Measurements from ENCODE around the gene ANO4. TPM values are rescaled to one million over a fixed set of nuclear protein-coding genes. Genes with fewer than 3 reads are reported as not detected.

Gene ANO4
- total and polyA plus RNA-seq, 2 donors (not counting 1 experiment from before 2014, with no cell fraction given) = not detected

DNA sequence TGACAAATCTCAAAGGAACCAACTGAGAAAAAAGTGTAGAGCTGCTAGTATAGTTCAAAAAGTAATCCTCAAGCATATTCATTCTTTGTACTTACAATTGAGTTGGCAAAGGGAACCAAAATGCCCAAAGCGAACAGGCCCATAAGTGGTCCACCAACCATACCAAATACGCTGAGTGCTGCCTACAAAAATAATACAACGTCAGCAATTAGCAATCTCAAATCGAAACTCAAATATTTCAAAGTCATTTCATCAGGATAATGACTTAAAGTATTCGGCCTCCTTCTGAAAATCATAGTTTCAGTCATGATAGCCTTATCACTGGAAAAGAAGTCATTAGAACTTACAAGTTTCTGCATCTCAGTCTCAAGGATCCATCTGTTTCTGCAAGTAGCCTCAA is 373.4 kb downstream of the ANO4 start:
- CTCF ChIA-PET = no interaction called here
- no peaks in the 10 kb centered on the region for H3K27me3 ChIP-seq (replicated peaks in 1 of 4; ENCODE audit: control extremely low read depth in 1 of 4, control insufficient read depth in 3 of 4, insufficient read depth in 4 of 4, low read length in 3 of 4)
- no peaks in the 10 kb centered on the region for H3K9me3 Mint-ChIP-seq (ENCODE audit: insufficient read depth)
- no peaks in the 10 kb centered on the region for H3K9me3 ChIP-seq (ENCODE audit: control extremely low read depth in 1 of 3, control insufficient read depth in 2 of 3, insufficient read depth in 1 of 3, low read length in 2 of 3)
- H3K79me2 ChIP-seq (ENCODE audit: control insufficient read depth, insufficient read depth, low read length) = no peaks in the 10 kb centered on the region
- no peak overlapping the region for H3K4me3 ChIP-seq (ENCODE audit: control extremely low read depth in 1 of 5, extremely low read depth in 1 of 5, insufficient read depth in 1 of 5, low read depth in 2 of 5, low read length in 4 of 5)
- H3K27ac Mint-ChIP-seq = no peak overlapping the region
- no peaks in the 10 kb centered on the region for H4K20me1 ChIP-seq (ENCODE audit: control insufficient read depth, insufficient read depth, low read length, poor library complexity, severe bottlenecking)
- 92% methylated on average over 2 of the region's 5 CpGs for WGBS (ENCODE audit: insufficient coverage)
- no peak overlapping the region for H3K9ac ChIP-seq (ENCODE audit: low read length)
- no peak for TF ChIP-seq EZH2 (IDR thresholded peaks at IDR 0.05; ENCODE audit: borderline replicate concordance, insufficient read depth, low read depth, low read length, poor library complexity, severe bottlenecking)
- TF ChIP-seq, protein P1, sequence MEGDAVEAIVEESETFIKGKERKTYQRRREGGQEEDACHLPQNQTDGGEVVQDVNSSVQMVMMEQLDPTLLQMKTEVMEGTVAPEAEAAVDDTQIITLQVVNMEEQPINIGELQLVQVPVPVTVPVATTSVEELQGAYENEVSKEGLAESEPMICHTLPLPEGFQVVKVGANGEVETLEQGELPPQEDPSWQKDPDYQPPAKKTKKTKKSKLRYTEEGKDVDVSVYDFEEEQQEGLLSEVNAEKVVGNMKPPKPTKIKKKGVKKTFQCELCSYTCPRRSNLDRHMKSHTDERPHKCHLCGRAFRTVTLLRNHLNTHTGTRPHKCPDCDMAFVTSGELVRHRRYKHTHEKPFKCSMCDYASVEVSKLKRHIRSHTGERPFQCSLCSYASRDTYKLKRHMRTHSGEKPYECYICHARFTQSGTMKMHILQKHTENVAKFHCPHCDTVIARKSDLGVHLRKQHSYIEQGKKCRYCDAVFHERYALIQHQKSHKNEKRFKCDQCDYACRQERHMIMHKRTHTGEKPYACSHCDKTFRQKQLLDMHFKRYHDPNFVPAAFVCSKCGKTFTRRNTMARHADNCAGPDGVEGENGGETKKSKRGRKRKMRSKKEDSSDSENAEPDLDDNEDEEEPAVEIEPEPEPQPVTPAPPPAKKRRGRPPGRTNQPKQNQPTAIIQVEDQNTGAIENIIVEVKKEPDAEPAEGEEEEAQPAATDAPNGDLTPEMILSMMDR (IDR thresholded peaks at IDR 0.05) = no peak
- H3K4me1 Mint-ChIP-seq = no peaks in the 10 kb centered on the region
- DNase-seq (no peak), ATAC-seq (ENCODE audit: low read depth) (no peak)
- POLR2A ChIA-PET = no interaction called here
- no peaks in the 10 kb centered on the region for H3K36me3 ChIP-seq (replicated peaks in 1 of 2; ENCODE audit: control extremely low read depth in 1 of 2, control insufficient read depth in 1 of 2, extremely low read depth in 1 of 2, insufficient read depth in 2 of 2, low read length in 1 of 2)
- no peak overlapping the region for H3K4me2 ChIP-seq (replicated peaks; ENCODE audit: low read depth, low read length, poor library complexity, severe bottlenecking)
- intact Hi-C loops (cut with micrococcal nuclease) = no loop called here
- H3K4me3 Mint-ChIP-seq = no peak overlapping the region
- no peaks in the 10 kb centered on the region for H3K27me3 Mint-ChIP-seq
- H3K4me1 ChIP-seq (ENCODE audit: control insufficient read depth in 2 of 2, insufficient read depth in 2 of 2, low read length in 2 of 2) = no peaks in the 10 kb centered on the region
- H3K27ac ChIP-seq (ENCODE audit: low read length in 2 of 2) = no peak overlapping the region
- no peak overlapping the region for H2AFZ ChIP-seq (ENCODE audit: insufficient read depth, low read depth, low read length, poor library complexity, severe bottlenecking)

DNA sequence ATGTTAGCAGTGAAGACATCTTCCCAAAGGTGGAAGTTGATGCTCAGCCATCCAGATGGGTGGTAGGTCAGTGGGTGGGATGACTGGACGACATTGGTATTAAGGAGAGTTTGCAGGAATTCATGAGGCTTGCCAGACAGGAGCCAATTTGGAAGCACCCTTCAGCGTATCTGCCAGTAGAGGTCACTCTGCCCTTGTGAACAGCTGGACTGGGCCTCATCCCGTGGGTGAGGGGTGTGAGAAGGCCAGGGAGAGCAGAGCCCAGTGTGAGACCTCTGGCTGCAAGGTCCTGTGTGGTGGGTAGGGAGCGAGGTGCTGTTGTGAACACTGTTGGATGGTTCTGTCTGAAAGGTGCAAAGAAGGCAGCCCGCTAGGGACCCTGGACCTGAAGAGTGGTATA is 377.7 kb downstream of the ANO4 start:
- Histone ChIP-seq H3K9me3 (ENCODE audit: control extremely low read depth in 1 of 3, control insufficient read depth in 2 of 3, insufficient read depth in 1 of 3, low read length in 2 of 3) (peaks cover 0 to 6% (median 0%) of the 10 kb centered on the region in 3 donors), H3K27ac (ENCODE audit: low read length in 2 of 2) (no peak overlapping the region), H4K20me1 (ENCODE audit: control insufficient read depth, insufficient read depth, low read length, poor library complexity, severe bottlenecking) (no peaks in the 10 kb centered on the region), H3K79me2 (ENCODE audit: control insufficient read depth, insufficient read depth, low read length) (no peaks in the 10 kb centered on the region), H3K4me3 (ENCODE audit: control extremely low read depth in 1 of 5, extremely low read depth in 1 of 5, insufficient read depth in 1 of 5, low read depth in 2 of 5, low read length in 4 of 5) (no peak overlapping the region), H3K36me3 (replicated peaks in 1 of 2; ENCODE audit: control extremely low read depth in 1 of 2, control insufficient read depth in 1 of 2, extremely low read depth in 1 of 2, insufficient read depth in 2 of 2, low read length in 1 of 2) (no peaks in the 10 kb centered on the region), H3K4me1 (ENCODE audit: control insufficient read depth in 2 of 2, insufficient read depth in 2 of 2, low read length in 2 of 2) (no peaks in the 10 kb centered on the region), H3K9ac (ENCODE audit: low read length) (no peak overlapping the region), H2AFZ (ENCODE audit: insufficient read depth, low read depth, low read length, poor library complexity, severe bottlenecking) (no peak overlapping the region), H3K27me3 (replicated peaks in 1 of 4; ENCODE audit: control extremely low read depth in 1 of 4, control insufficient read depth in 3 of 4, insufficient read depth in 4 of 4, low read length in 3 of 4) (peaks cover 0 to 2% (median 0%) of the 10 kb centered on the region in 4 experiments), H3K4me2 (replicated peaks; ENCODE audit: low read depth, low read length, poor library complexity, severe bottlenecking) (no peak overlapping the region)
- CTCF ChIA-PET = no interaction called here
- H3K9me3 Mint-ChIP-seq (ENCODE audit: insufficient read depth) = no peaks in the 10 kb centered on the region
- POLR2A ChIA-PET = no interaction called here
- no peaks in the 10 kb centered on the region for H3K27me3 Mint-ChIP-seq
- no peak for ATAC-seq (ENCODE audit: low read depth)
- no peak for TF ChIP-seq EZH2 (IDR thresholded peaks at IDR 0.05; ENCODE audit: borderline replicate concordance, insufficient read depth, low read depth, low read length, poor library complexity, severe bottlenecking)
- TF ChIP-seq, protein P1 (IDR thresholded peaks at IDR 0.05) = no peak
- H3K27ac Mint-ChIP-seq = no peak overlapping the region
- WGBS (ENCODE audit: insufficient coverage) = 42% methylated on average over 5 of the region's 5 CpGs
- no peaks in the 10 kb centered on the region for H3K4me1 Mint-ChIP-seq
- intact Hi-C loops (cut with micrococcal nuclease) = no loop called here
- no peak overlapping the region for H3K4me3 Mint-ChIP-seq
- no peak for DNase-seq

All from B cell (primary cell).